NCI-H1436 treated with DMSO at 0.1 percent for 48 hours (cell line): ENCODE data around the gene COX4I1.

Source experiments
- DNase-seq: peaks from one replicate; lab custom pipeline; 2025; lab: John Stamatoyannopoulos, UW

The COX4I1 gene

DNA sequence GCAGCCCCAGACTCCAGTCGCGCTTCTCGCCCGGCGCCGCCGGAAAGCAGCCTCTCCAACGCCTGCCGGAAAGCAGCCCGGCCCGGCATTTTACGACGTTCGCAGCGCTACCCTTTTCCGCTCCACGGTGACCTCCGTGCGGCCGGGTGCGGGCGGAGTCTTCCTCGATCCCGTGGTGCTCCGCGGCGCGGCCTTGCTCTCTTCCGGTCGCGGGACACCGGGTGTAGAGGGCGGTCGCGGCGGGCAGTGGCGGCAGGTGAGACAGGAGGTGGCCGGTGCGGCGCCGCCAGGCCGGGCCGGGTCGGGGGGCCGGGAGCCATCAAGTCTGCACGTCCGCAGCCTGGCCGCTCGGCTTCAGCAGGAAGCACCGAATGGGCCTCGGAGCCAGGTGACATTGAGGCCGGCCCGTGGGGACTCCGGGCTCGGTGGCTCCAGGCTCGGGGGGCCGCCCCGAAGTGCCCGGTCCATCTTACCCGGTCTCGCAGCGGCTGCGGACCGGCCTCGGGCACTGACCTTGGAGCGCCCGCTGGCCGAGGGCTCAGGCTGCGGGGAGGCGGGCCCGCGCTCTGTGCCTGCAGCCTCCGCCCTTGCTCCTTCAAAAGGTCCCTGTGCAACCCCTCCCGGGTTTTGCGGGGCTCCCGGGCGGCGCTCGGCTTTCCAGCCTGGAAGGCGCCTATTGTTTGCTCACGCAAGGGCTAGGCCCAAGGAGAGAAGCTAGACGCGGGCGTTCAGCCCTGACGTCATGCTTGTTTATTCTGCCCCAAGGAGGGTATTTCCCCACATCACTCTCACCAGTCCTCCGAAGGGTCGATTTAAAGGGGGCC, at the start of gene COX4I1, which contains the start of gene EMC8:
COX4I1 (plus strand) TSS at position 199 of the 824 bp plus-strand sequence. CDS start 1,511 bp downstream, outside the sequence.
EMC8 (minus strand) TSS at position 48 of the 824 bp plus-strand sequence. CDS start 249 bp downstream, outside the sequence.
- peak; percentile 39 for DNase-seq

DNA sequence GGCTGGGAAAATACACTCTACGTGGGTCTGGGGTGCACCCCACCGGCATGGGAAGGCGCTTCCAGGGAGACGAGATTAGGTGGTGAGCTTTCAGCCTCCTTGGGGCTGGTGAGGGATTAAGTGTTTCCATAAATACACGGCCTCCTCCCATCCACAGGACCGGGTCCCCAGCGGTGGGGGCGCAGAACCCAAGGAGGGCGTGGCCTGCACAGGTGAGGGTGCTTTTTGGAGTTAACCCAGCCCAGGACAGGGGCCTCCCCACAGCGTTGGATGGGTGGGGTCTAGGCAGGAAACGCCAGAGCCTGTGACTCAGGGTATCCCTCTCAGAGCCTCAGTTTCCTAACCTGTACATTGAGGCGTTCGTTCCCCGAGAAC, 49.7 kb upstream of the COX4I1 start:
- DNase-seq = no peak

DNA sequence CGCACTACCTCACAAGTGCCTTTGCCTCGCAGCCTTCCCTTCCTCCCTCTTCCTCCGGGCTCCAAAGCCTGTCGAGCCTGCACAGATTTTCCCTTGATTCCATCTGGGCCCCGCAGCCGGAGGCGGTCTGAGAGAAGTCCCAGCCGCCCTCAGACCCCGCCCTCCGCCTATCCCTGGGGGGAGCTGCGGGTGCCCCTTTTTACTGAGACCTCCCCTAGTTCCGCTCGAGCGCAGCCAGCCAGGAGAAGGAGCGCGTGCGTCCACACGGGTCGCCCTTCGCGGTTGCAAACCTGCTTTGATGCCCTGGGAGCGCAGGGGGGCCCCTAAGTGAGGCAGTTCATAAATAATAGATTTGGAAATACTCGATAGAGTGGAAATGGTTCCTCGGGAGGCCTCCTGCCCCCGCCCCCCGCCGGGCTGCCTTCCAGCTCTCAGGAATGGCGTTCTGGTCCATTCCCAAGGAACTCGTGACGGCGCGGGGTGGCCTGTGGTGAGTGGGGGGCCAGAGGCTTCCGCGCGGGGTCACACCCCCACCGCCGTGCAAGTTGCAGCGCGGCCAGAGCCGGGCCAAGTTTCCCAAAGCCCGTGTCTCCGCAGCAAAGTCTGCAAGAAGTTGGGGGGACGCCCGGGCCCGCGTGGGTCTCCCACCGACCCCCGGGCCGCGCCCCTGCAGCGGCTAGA, 49.2 kb upstream of the COX4I1 start:
- no peak for DNase-seq

DNA sequence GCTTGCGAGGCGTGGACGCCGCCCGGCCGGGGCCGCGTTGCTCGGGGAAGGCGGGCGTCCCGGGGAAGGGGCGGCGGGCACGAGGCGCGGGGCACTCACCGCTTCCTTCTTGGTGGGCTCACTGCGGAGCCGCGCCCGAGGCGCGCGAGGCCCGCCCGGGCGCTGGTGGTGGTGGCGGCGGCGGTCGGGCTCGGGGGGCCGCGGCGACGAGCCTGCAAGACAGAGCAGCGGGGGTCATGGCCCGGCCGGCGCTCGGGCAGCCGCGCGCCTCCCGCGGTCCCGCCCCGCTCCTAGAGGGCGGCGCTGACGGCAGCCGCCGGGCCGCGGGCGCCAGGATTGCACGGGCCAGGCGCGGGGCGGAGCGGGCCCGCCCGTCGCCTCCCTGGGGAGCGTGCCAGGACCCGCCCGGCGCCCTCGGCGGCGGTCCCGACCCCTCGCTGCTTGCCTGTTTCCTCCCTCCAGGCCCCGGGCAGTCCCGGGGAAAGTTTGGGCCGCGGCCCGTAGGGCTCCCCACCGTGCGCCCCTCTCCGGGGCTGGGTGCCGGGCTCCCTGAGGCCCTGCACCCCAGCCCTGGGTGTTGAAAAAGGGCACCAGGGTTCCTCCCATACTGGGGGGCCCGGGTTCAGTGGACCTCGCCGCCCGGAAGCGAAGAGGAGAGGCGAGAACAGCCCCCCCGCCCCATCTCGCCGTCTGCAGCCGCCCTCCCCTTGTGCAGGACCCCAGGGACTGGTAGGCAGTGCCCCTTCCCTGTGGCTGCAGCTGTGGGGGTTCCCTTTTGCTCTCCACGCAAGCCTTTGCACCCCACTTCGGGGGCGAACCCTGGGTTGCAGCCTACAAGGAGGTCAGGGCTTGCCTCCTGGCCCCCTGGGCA, 48.4 kb upstream of the COX4I1 start, which contains the start of gene C16orf74:
C16orf74 (minus strand) TSS at position 270 of the 871 bp plus-strand sequence. CDS start 15,879 bp downstream, outside the sequence.
- DNase-seq = no peak

DNA sequence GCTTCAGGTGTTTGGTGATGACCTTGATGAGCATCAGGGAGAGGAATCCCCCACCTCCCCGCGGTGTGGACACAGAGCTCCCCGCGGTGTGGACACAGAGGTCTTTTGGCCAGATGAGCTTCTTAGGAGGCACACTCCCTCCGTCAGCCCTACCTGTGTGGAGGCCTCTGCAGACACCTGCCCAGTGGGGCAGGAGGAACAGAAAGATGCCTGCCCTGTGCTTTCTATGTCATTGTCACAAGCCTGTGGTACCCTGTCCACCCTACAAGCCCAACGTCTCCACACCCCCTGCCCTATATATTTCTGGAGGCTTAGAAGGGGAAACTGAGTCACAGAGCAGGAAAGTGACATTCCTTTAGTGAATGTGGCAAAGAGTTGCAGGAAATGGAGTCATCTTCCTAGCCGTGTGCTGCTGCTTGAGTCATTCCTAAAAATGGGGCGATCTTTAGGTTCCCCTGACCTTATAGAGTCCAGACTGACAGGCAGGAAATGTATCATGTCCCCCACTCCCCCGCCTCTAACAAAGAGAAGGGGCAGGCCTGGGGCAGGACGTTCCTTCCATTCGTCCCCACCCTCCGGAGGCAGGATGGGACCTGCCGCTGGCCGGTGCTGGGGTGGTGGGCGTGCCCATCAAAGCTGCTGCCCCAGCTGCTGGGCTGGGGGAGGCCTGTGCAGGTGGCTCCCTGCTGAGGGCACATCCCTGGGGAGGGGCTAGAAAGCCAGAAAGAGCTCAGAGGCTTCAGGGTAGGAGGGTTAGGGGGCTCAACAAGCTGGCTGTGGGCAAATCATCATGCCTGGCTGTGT, 47.6 kb upstream of the COX4I1 start:
- DNase-seq = no peak

DNA sequence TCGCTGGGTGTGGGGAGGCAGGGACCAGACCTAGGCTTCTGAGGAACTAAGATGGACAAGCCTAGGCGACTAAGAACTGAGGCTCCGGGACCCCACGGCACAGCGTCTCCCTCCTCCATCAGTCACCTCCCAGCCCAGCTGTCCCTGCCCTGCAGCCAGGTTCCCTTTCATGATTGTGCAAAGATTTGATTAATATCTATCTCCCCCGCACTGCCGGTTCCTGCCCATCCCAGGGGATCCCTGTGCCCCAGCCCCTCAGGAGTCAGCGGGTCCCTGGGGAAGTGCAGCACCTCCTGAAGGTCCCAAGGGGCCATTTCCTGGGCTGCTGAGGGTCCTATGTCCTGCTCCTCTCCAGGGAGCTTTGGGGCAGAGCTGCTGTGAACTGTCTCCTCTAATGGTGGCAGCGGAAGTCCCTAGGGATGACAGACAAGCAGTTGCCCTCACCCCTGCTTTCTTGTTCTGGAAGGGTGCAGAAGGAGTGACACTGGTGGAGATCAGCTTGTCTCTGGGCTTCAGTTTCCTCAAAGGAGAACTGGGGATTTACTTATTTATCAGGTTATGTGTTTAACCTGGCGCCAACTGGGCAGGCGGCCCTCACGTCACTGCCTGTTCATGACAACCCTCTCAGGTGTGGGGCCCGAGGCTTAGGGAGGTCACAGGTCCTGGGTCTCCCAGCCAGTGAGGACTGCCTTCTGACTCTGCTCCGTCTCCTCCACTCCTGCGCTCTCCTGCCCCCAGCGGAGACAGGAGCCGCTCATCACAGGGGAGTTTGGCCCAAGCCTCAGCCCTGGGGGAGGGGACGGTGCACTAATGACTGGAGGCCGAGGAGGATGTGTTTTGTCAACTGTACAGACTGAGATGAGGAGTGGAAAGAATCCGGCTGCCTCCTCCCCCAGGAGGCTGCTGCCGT, 46.7 kb upstream of the COX4I1 start:
- DNase-seq = peak; percentile 25

DNA sequence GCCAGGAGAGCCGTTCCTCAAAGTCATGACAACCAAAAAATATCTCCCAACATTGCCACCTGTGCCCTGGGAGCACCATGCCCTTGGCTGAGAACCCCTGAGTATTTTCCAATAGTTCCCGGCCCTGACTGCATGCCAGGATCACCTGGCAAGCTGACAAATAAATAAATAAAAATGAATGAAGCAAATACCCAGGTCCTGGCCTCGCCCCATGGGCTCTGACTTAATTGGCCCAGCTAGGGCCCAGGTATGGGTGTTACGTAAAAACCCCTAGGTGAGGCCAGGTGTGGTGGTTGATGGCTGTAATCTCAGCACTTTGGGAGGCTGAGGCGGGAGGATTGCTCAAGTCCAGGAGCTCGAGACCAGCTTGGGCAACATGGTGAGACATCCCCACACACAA, 45.9 kb upstream of the COX4I1 start:
- no peak for DNase-seq

DNA sequence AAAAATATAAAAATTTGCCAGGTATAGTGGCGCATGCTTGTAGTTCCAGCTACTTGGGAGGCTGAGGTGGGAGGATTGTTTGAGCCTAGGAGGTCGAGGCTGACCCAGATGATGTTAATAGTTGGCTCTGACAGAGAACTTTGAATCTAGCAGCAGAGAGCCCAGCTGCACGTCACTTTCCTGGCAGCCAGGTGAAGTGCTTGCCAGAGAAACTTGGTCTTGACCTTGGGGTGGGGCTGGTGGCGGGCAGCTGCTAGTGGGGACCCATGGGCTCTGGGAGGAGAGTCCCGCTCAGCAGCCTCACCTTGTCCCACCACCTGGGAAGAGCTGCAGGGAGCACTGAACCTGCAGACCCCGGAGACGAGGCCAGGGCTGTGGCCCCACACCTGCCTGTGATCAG, 45.5 kb upstream of the COX4I1 start:
- no peak for DNase-seq

DNA sequence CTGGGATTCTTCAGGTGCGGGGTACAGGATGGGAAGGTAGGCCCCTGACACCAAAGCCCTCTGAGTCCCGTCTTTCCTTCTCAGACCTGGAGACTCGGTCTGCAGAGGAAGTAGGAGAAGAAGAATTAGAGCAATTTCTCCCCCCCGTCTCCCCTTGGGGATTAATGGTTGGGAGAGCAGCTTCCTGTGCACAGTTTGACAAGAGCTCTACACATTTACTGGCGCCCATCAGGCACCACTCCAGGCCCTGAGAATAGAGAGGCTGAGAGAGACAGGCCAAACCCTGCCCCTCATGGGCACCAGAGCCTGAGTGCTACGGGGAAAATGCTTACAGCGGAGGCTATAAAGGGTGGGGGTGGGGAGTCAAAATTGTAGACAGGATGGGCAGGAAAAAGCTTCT, 45.1 kb upstream of the COX4I1 start:
- DNase-seq = peak; percentile 76

DNA sequence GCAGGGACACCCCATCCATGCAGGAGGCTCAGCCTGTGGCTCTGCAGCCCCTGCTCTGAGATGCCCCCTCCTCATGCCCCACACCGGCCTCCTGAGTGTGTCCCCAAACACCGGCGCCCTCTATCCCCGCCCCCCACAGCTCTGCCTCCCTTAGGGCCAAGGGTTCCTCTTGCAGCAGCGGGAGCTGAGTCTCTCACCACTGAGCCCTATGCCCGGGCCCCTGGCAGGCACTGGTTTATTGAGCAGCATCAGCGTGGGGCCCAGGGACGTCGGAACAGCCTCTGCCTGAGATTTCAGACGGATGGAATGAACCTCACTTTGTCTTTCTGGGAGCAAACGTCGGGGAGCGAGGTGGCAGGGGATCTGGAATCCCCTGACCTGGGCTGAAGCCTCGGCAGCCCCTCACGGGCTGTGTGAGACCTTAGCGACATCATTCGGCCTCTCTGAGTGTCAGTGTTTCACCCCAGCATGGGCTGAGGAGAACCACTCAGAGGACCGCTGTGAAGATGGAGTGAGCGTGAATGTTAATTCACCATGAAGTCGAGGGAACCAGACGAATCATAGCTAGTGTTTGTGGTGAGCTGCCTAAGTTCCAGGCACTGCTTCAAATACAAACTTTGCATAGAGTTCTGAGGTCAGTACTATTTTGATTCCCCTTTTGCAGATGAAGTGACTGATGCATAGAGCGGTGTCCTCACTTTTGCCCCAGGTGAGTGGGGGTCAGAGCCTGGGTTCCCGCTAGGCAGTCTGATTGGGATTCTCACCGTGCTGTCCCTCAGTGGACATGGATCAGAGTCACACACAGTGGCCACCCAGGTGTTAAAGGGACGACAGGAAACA, 43.3 kb upstream of the COX4I1 start:
- no peak for DNase-seq

DNA sequence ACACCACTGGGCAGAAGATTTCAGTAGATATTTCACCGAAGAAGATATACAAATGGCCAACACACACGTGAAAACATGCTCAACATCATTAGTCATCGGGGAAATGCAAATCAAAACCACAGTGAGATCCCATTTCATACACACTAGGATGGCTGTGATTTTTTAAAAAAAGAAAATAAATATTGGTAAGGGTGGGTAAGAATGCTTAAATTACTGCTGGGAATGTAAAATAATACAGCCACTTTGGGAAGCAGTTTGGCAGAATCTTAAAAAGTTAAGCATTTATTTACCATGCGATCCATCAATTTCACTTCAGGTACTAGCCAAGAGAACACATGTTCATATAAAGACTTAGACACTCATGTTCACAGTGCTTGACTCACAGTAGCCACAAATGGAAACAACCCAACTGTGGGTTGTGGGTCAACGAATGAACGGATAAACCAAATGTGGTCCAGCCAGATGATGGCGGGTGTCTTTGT, 42.1 kb upstream of the COX4I1 start:
- DNase-seq = no peak

DNA sequence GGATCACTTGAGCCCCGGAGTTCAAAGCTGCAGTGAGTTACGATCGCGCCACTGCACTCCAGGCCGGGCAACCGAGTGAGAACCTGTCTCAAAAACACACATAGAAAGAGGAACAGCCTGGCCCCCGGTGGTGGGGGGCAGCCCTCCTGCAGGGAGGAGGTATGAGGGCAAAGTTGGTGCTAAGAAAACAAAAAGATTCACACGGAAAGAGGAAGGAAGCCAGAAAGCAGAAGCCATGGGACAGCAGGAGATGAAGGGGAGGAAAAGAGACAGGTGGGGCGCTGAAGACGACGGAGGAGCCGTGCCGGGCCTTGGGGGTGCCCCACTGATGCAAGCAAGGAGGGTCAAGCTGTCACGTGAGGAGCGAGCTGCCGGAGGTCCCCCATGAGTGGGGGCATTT, 40.4 kb upstream of the COX4I1 start:
- DNase-seq = no peak

DNA sequence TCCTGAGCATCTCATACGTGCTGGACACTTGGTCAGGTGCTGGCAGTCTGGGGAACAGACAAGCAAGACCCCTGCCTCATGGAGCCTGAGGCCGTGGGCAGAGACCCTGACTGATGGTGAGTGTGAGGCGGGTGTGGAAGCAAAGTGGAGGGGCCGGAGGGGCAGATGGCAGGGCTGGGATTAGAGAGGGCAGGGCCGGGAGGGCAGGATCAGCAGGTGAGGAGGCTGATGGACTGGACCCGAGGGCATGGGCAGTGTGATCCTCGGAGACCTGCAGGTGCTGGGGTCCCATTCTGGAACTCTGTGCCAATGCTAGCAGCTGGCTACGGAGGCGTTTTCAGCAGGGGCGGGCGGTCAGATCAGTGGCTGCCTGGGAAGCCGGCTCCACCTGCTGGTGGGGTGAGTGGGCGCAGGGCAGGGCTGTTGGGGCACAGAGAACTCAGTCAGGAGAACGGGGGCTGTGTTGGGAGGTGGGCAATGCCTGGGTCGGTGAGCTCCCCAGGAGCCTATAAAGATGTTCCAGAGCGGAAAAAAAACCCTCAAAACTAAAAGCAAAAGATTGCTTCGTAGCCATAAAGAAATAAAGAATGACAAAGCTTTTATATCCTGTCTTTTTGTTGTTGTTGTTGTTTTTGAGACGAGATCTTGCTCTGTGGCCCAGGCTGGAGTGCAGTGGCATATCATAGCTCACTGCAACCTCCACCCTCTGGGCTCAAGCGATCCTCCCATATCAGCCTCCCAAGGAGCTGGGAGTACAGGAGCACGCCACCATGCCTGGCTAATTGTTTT, 39.7 kb upstream of the COX4I1 start:
- DNase-seq = no peak

DNA sequence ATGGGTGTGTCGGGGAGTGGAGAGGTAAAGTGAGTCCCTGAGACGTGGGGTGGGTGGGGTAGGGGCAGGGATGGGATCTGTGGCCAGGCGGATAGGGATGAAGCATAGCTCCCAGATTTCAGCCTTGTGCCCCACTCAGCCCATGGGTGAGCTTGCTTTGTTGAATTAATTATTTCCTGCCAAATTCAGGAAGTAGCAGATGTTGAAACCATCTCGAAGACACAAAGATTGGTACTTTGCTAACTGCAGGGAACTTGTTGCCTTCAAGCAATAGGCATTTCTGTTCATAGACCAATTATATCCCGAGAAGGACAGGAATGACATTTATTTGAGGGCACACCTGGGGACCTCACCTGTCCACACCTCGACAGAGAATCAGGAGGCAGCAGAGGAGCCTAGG, 37.6 kb upstream of the COX4I1 start:
- no peak for DNase-seq

DNA sequence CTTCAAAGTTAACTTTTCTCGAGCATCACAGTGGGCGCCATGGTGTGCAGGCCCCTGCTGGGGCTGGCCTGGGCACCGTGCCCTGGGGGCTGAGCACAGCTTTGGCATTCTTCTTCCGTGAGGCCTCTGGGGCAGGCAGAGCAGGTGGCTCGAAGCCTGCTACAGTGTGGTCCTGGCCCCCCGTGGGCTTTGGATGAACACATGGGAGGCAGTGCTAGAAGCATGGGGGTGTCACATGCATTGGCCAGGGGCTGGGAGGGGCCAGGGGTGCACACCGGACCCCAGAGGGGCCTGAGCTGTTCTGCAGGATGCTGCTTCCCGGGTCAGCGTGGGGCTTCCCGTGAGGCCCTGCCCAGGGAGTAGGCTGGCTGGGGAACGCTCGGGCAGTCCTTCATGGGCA, 36.5 kb upstream of the COX4I1 start:
- DNase-seq = no peak

DNA sequence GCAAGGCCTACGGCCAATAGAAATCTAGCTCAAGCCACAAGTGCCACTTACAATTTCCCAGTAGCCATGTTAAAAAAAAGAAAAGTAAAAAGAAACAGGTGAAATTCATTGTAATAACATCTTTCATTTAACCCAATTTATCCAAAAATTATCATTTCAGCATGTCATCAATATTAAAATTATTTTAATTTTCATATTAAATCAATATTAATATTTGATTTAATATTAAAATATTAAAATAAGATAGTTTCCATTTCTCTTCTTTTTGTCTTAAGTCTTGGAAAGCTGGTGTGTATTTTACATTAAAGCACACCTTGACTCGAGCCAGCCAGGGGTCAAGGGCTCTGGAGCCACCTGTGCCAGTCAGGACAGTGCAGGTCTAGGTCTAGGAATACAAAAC, 35.9 kb upstream of the COX4I1 start:
- no peak for DNase-seq

DNA sequence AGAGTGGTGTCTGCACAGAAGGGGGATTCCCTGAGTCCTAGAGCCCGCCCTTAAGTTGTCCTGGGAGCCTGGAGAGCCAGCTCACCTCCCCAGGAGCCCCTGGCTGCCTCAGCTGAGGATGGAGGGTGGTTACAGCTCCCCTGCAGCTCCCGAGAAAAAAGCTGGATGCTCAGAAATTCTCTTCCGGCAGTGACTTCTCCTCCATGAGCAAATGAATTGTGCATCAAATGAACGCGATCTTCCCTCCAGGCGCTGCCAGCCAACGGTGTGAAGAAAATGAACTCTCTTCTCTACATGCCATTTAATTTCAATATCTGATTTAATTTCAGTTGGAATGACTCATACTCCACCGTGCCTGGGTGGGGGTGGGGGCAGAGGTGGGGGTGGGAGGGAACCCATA, 34.3 kb upstream of the COX4I1 start:
- no peak for DNase-seq

DNA sequence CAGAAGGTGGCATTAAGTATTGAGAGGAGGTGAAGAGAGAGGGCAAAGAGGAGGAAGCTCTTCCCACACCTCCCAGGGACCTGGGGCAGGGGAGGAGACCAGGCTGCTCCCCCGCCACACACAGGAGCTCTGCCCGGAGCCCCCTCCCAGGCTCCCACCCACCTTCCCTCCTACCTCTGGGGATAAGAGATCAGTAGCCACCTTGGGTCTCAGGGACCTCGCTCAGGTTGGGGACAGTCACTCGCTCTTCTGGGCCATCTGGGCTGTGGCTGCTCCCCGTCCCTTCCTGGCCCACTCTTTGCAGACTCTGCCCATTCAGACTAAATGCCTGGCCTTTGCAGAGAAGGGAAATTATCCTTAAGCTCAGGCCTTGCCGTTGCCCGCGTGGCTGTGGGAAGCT, 33.7 kb upstream of the COX4I1 start:
- DNase-seq = no peak
